RWPE2 (cell line): ENCODE data around the gene HERC5.

ENCODE experiments used
- ATAC-seq: fragments of 200-7000 bp; cut with Tn5 transposase; 3 replicates; pipeline ENCODE4 v1.9.1; 2021; ENCODE audit warnings: low read depth
- DNase-seq: peaks from one replicate; pipeline ENCODE4 v3.0.0-alpha.2; 2020; ENCODE audit warnings: low spot score
- H3K27ac ChIP-seq: fragments of 450-650 bp; 2 replicates; pipeline ENCODE4 v1.5.1; 2017; ENCODE audit warnings: mild to moderate bottlenecking; ENCODE audit not compliant: poor library complexity, severe bottlenecking
- H3K27me3 ChIP-seq: fragments of 250-450 bp; sonication (Bioruptor Pico); 2 replicates; pipeline ENCODE4 v1.5.1; 2021; ENCODE audit warnings: mild to moderate bottlenecking, moderate library complexity; ENCODE audit not compliant: insufficient read depth, poor library complexity, severe bottlenecking
- H3K36me3 ChIP-seq: fragments of 250-450 bp; sonication (Bioruptor Pico); 2 replicates; pipeline ENCODE4 v1.5.1; 2020; ENCODE audit warnings: low read depth, mild to moderate bottlenecking, moderate library complexity
- H3K4me1 ChIP-seq: fragments of 250-450 bp; sonication (Bioruptor Pico); 2 replicates; pipeline ENCODE4 v1.5.1; 2021; ENCODE audit warnings: mild to moderate bottlenecking, moderate library complexity; ENCODE audit not compliant: insufficient read depth, poor library complexity, severe bottlenecking
- H3K4me3 ChIP-seq: fragments of 250-450 bp; sonication (Bioruptor Pico); 2 replicates; pipeline ENCODE4 v1.5.1; 2021; ENCODE audit warnings: mild to moderate bottlenecking, moderate library complexity; ENCODE audit not compliant: severe bottlenecking
- H3K9me3 ChIP-seq: fragments of 250-450 bp; sonication (Bioruptor Pico); 2 replicates; pipeline ENCODE4 v1.5.1; 2021; ENCODE audit warnings: mild to moderate bottlenecking, moderate library complexity; ENCODE audit not compliant: severe bottlenecking
- TF ChIP-seq, protein P1 (sequence below): fragments of 450-650 bp; IDR thresholded peaks from one replicate; pipeline ENCODE4 v1.5.1; 2017; ENCODE audit warnings: mild to moderate bottlenecking, moderate library complexity; ENCODE audit not compliant: poor library complexity, severe bottlenecking

Gene HERC5

DNA sequence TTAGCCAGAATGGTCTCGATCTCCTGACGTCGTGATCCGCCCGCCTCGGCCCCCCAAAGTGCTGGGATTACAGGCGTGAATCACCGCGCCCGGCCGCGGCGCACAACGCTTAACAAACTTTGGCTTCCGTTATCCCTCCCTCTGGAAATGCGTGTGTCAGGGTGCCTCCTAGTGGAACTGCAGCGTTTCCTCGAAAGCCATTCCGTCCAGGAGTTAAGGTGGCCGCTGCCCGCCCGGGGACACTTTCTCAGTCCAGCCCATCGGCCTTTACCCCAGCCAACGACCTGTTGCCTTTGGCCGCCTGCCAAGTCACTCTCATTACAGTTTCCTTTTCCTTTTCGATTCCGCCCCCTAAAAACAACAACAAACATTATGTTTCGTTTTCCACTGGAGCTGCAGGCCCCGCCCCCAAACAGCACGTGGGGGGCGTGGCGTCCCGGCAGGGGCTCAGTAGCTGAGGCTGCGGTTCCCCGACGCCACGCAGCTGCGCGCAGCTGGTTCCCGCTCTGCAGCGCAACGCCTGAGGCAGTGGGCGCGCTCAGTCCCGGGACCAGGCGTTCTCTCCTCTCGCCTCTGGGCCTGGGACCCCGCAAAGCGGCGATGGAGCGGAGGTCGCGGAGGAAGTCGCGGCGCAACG, at the start of gene HERC5:
TSS of gene HERC5 (plus strand) at position 450 of the 637 bp plus-strand sequence. CDS start at position 601, 151 bp downstream.
- peak; percentile 84 for ATAC-seq
- peak within 1 kb of the TSS; percentile 39 for H3K4me3 ChIP-seq
- TF ChIP-seq, protein P1, sequence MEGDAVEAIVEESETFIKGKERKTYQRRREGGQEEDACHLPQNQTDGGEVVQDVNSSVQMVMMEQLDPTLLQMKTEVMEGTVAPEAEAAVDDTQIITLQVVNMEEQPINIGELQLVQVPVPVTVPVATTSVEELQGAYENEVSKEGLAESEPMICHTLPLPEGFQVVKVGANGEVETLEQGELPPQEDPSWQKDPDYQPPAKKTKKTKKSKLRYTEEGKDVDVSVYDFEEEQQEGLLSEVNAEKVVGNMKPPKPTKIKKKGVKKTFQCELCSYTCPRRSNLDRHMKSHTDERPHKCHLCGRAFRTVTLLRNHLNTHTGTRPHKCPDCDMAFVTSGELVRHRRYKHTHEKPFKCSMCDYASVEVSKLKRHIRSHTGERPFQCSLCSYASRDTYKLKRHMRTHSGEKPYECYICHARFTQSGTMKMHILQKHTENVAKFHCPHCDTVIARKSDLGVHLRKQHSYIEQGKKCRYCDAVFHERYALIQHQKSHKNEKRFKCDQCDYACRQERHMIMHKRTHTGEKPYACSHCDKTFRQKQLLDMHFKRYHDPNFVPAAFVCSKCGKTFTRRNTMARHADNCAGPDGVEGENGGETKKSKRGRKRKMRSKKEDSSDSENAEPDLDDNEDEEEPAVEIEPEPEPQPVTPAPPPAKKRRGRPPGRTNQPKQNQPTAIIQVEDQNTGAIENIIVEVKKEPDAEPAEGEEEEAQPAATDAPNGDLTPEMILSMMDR: peak; percentile 91

DNA sequence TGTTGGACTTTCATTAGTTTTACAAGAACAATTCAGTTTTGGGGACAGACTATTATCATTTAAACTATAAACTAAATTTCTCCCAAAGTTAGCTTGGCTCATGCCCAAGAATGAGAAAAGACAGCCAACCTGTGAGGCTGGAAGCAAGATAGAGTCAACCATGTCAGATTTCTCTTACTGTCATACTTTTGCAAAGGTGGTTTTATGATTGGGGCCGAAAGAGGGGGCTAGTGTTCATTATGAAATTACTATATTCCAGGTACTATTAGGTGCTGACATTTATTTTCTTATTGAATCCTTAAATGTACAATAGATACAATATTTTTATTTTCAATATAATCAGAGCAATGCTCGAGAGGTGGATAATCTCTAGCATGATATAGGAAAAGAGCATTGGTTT, 47.7 kb upstream of the HERC5 start:
- Histone ChIP-seq H3K9me3 (no peaks in the 10 kb centered on the region), H3K4me1 (no peaks in the 10 kb centered on the region), H3K27ac (no peak overlapping the region), H3K36me3 (no peaks in the 10 kb centered on the region), H3K27me3 (no peaks in the 10 kb centered on the region), H3K4me3 (no peak overlapping the region)
- DNase-seq: no peak
- ATAC-seq: no peak
- TF ChIP-seq, protein P1: no peak

More for the DNA sequence above, at the start of gene HERC5:
- DNase-seq: peak; percentile 88
- Histone ChIP-seq H3K4me1 (peaks cover 6% of the 10 kb centered on the region), H3K27me3 (no peaks in the 10 kb centered on the region), H3K36me3 (no peaks in the 10 kb centered on the region), H3K9me3 (no peaks in the 10 kb centered on the region), H3K27ac (no peak within 1 kb of the TSS)

DNA sequence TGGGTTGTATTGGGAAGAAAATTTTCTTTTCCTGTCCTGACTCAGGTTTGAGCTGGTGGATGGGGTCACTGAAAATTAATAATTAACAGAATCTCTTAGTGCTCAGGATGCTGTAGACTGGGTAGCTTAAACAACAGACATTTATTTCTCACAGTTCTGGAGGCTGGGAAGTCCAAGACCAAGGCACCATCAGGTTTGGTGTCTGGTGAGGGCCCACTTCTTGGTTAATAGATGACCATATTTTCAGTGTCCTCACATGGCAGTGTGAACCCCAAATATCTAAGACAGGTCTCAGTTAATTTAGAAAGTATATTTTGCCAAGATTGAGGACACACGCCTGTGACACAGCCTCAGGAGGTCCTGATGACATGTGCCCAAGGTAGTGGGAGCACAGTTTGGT, 47.1 kb upstream of the HERC5 start:
- TF ChIP-seq, protein P1: no peak
- no peak for DNase-seq
- Histone ChIP-seq H3K36me3 (no peaks in the 10 kb centered on the region), H3K9me3 (no peaks in the 10 kb centered on the region), H3K27ac (no peak overlapping the region), H3K27me3 (no peaks in the 10 kb centered on the region), H3K4me1 (no peaks in the 10 kb centered on the region), H3K4me3 (no peak overlapping the region)
- no peak for ATAC-seq

DNA sequence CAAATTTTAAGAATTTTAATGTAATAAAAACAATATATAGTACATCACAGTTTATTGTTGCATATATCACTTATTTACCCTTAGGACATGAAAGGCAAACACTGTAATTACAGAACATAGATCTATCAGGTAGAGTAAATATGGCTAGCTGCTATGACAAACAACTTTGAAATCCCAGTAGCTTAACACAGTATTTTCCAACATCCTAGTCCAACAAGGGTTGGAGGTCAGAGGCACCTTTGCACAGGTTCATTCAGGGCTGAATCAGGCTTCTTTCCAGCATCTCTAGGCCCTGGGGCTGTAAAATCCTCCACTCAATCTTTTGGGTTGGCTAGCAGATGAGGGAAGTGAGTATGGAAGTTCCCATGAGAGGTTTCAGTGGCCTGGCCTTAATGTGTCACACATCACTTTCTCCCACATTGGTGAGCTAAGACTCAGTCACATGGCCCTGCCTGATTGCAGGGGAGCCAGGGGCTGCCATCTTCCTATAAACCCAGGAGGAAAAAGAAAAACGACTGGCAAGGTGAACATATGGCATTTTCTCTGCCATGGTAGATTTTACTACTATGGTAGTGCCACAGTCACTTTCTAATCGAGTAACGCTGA, 45.3 kb upstream of the HERC5 start:
- no peaks in the 10 kb centered on the region for H3K4me1 ChIP-seq
- DNase-seq (no peak), ATAC-seq (no peak)
- H3K9me3 ChIP-seq: no peaks in the 10 kb centered on the region
- H3K36me3 ChIP-seq: no peaks in the 10 kb centered on the region
- no peak overlapping the region for H3K27ac ChIP-seq
- TF ChIP-seq, protein P1: no peak
- no peak overlapping the region for H3K4me3 ChIP-seq
- no peaks in the 10 kb centered on the region for H3K27me3 ChIP-seq

DNA sequence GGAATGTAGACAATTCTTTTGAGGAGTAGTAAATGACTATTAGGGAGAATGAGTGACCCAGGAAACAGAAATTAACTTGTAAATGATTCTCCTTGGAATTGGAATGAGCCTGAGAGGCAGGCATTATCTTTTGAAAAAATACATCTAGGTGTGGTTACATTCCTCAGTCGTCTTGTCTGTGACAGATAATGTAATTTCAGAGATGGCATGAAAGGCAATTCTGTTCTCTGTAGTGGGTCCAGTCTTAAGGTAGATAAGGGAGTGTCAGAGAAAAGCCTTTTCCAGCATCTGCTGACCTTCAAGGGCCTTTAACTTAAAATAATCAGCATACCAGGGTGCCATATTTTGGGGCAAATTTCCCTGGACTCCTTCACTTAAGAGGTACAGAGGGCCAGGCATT, 43.1 kb upstream of the HERC5 start:
- no peaks in the 10 kb centered on the region for H3K4me1 ChIP-seq
- H3K4me3 ChIP-seq: no peak overlapping the region
- H3K27me3 ChIP-seq: no peaks in the 10 kb centered on the region
- ATAC-seq: no peak
- no peak overlapping the region for H3K27ac ChIP-seq
- no peak for DNase-seq
- no peaks in the 10 kb centered on the region for H3K9me3 ChIP-seq
- no peaks in the 10 kb centered on the region for H3K36me3 ChIP-seq
- TF ChIP-seq, protein P1: no peak
